GM12865 (cell line): ENCODE data around the gene TIGD7.

Source experiments
- DNase-seq: peaks from one replicate; pipeline ENCODE4 v3.0.0; 2010; ENCODE audit warnings: low read depth
- H3K4me3 ChIP-seq: 2 replicates; pipeline ENCODE4 v1.5.1; 2011; ENCODE audit warnings: mild to moderate bottlenecking, low read depth, low read length, control low read depth
- CTCF ChIP-seq: IDR thresholded peaks from 2 replicates; pipeline ENCODE4 v1.5.1; 2011; ENCODE audit warnings: low read length, control low read depth, low read depth, inconsistent platforms; ENCODE audit not compliant: insufficient read depth; ENCODE audit errors: missing control alignments

TIGD7 gene

GRCh38 chr16:3328104-3328503 is 22.9 kb upstream of the TIGD7 start:
- no peak overlapping the region for H3K4me3 ChIP-seq
- no peak for DNase-seq
- no peak for TF ChIP-seq CTCF

- DNase-seq, result no peak
- no peak for TF ChIP-seq CTCF
- H3K4me3 ChIP-seq, result no peak overlapping the region
Observed at GRCh38 chr16:3327514-3327913, 22.3 kb upstream of the TIGD7 start.

DNA sequence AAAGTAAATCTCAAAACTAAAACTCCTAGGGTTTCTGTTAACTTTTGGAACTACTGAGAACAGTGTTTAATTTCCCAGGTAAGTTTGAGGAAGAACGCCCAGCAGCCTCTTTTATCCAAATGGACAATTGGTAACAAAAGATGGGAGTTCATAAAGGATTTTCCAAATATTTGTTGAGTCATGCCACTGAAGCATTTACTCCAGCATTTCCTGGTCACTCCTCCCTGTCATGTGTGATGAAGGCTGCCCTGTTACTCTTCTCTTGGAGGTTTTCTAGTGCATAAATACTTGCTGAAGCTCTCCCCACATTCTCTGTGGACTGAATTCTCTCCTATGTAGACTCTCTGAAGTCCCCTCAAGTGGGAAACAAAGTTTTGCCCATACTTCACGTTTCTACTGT is 16.6 kb upstream of the TIGD7 start:
- no peak for TF ChIP-seq CTCF
- no peak overlapping the region for H3K4me3 ChIP-seq
- DNase-seq, result no peak

- TF ChIP-seq CTCF, result no peak
- DNase-seq, result peak; percentile 19
Observed at GRCh38 chr16:3317315-3317999, 12.2 kb upstream of the TIGD7 start.

GRCh38 chr16:3311496-3311895 is 6.3 kb upstream of the TIGD7 start:
- H3K4me3 ChIP-seq, result no peak overlapping the region
- no peak for TF ChIP-seq CTCF

More at GRCh38 chr16:3317315-3317999, 12.2 kb upstream of the TIGD7 start:
- no peak overlapping the region for H3K4me3 ChIP-seq

DNA sequence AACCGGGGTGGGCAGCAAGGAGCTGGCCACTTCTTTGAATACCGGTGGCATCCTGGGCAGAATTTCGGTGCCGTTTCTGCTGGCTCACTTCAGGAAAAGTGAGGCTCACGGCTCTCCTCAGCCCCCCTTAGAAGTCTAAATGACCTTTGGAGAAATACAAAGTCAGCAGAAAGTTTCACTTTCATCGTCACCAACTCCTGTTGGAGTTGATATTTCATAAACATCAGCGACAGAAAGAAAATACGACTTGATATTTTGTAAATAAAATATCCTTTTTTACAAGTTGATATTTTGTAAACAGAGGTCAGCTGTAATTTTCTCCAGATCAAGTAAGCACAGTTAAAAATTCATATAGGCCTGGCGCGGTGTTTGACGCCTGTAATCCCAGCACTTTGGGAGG is 848 bp upstream of the TIGD7 start:
- peak overlapping the region; percentile 88 for H3K4me3 ChIP-seq
- no peak for TF ChIP-seq CTCF
- DNase-seq, result no peak

More at GRCh38 chr16:3311496-3311895, 6.3 kb upstream of the TIGD7 start:
- no peak for DNase-seq

GRCh38 chr16:3304370-3304769 is 860 bp downstream of the TIGD7 start:
- no peak for DNase-seq
- peak overlapping the region; percentile 88 for H3K4me3 ChIP-seq
- no peak for TF ChIP-seq CTCF
